H54 (cell line): ENCODE data around the gene SLC22A2.

Source experiments
- DNase-seq: peaks from one replicate; pipeline ENCODE4 v3.0.0; 2011; ENCODE audit warnings: low spot score, mixed read lengths; ENCODE audit not compliant: insufficient read length
- FAIRE-seq: peaks from 3 replicates; lab custom pipeline; 2011; peaks lifted over from hg19 to GRCh38; lab: Jason Lieb, UNC
- POLR2A ChIP-seq: IDR thresholded peaks from 2 replicates; pipeline ENCODE4 v1.6.1; 2011; ENCODE audit warnings: low read depth, mild to moderate bottlenecking, low read length

Gene SLC22A2

GRCh38 chr6:160170018-160170680 lies 88.5 kb downstream of the SLC22A2 start:
- no peak for TF ChIP-seq POLR2A
- DNase-seq, result no peak
- FAIRE-seq, result no peak

GRCh38 chr6:160167604-160168399 lies 90.8 kb downstream of the SLC22A2 start:
- DNase-seq, result no peak
- TF ChIP-seq POLR2A, result no peak
- no peak for FAIRE-seq
